HepG2 (cell line): Measurements from ENCODE around the gene VCP.

Experiments
- ARNT ChIP-seq: fragments of 450-650 bp; IDR thresholded peaks from 2 replicates; pipeline ENCODE4 v1.6.1; 2017
- CTCF ChIP-seq: sonication (generic); formaldehyde crosslinking; IDR thresholded peaks from 2 replicates; pipeline ENCODE4 v1.5.0; 2020; ENCODE audit warnings: mild to moderate bottlenecking, missing genetic modification reagents, moderate library complexity
- EZH2 ChIP-seq: conservative IDR thresholded peaks from 2 replicates; pipeline ENCODE4 v1.6.1; 2012; ENCODE audit warnings: mild to moderate bottlenecking, low read depth, low read length, moderate library complexity
- FOXM1 ChIP-seq: sonication (generic); formaldehyde crosslinking; IDR thresholded peaks from 2 replicates; pipeline ENCODE4 v1.5.0; 2020; ENCODE audit warnings: missing genetic modification reagents
- GZF1 ChIP-seq: sonication (generic); formaldehyde crosslinking; IDR thresholded peaks from 2 replicates; pipeline ENCODE4 v1.5.1; 2020; ENCODE audit warnings: mild to moderate bottlenecking, missing genetic modification reagents
- KDM3A ChIP-seq: IDR thresholded peaks from 2 replicates; pipeline ENCODE4 v1.6.1; 2018; ENCODE audit warnings: low read depth, missing compliant biosample characterization
- NR3C1 ChIP-seq: sonication (generic); formaldehyde crosslinking; IDR thresholded peaks from 2 replicates; pipeline ENCODE4 v1.4.0; 2020; ENCODE audit warnings: missing genetic modification reagents
- RORA ChIP-seq: sonication (generic); formaldehyde crosslinking; IDR thresholded peaks from 2 replicates; pipeline ENCODE4 v1.5.0; 2020; ENCODE audit warnings: mild to moderate bottlenecking, missing genetic modification reagents, moderate library complexity
- SKIL ChIP-seq: sonication (generic); formaldehyde crosslinking; IDR thresholded peaks from 2 replicates; pipeline ENCODE4 v1.8.0; 2022; ENCODE audit warnings: missing genetic modification reagents, mild to moderate bottlenecking, moderate library complexity, borderline replicate concordance
- TBL1XR1 ChIP-seq: fragments of 150-350 bp; IDR thresholded peaks from 2 replicates; pipeline ENCODE4 v1.6.1; 2014; ENCODE audit warnings: borderline replicate concordance, low read length; ENCODE audit not compliant: partially characterized antibody
- ZFP41 ChIP-seq: sonication (generic); formaldehyde crosslinking; IDR thresholded peaks from 2 replicates; pipeline ENCODE4 v1.4.0; 2020; ENCODE audit warnings: mild to moderate bottlenecking, missing genetic modification reagents, borderline replicate concordance

GRCh38 chr9:35056571-35057270 is 15.7 kb downstream of the VCP start:
- TF ChIP-seq SKIL (CRISPR knock-in tag) (no peak), RORA (no peak), EZH2 (no peak), GZF1 (CRISPR knock-in tag) (no peak), ZFP41 (no peak), ARNT (no peak), CTCF (CRISPR knock-in tag) (no peak), KDM3A (no peak), TBL1XR1 (no peak), FOXM1 (no peak), NR3C1 (CRISPR knock-in tag) (no peak)
